Endothelial cell of umbilical vein (primary cell): Measurements from ENCODE around the gene NLRP8. TPM values are rescaled to one million over a fixed set of nuclear protein-coding genes. Genes with fewer than 3 reads are reported as not detected.

Source experiments
- BruUV-seq: library from RNA; stranded (reverse); fragments of 400-500 nt; replicated peaks from 2 replicates; lab custom pipeline; 2021; lab: Mats Ljungman, UMichigan
- CTCF ChIA-PET: fragments of 300-600, 350-600 bp; sonication (Branson Sonifier 250); formaldehyde crosslinking; loops from one replicate; lab custom pipeline; 2021; ENCODE audit warnings: antibody characterized with exemption, inconsistent platforms; lab: Charles Lee
- POLR2A ChIA-PET: fragments of 300-600, 350-600 bp; sonication (Branson Sonifier 250); formaldehyde crosslinking; loops from one replicate; lab custom pipeline; 2021; ENCODE audit warnings: antibody characterized with exemption, inconsistent platforms; lab: Charles Lee
- DNase-seq: peaks from one replicate; pipeline ENCODE4 v3.0.0-alpha.2; 2011; ENCODE audit warnings: low read depth, low spot score
- FAIRE-seq: peaks from 2 replicates; lab custom pipeline; 2011; peaks lifted over from hg19 to GRCh38; lab: Jason Lieb, UNC
- H2AFZ ChIP-seq: 2 replicates; pipeline ENCODE4 v1.6.0; 2012; ENCODE audit warnings: low read depth, low read length, control low read depth, inconsistent platforms
- H3K27ac ChIP-seq: 2 replicates; pipeline ENCODE4 v1.5.1; 2011; ENCODE audit warnings: low read depth, mild to moderate bottlenecking, control low read depth, low read length, moderate library complexity; ENCODE audit not compliant: insufficient read depth
- H3K27me3 ChIP-seq, 2 experiments: 2 replicates each; pipeline versions ENCODE4 v1.6.0 to v1.6.1; 2011; ENCODE audit warnings: low read length in 2 of 2, mixed read lengths in 1 of 2; ENCODE audit not compliant: control insufficient read depth in 2 of 2, insufficient read depth in 2 of 2
- H3K36me3 ChIP-seq, 2 experiments: 2 replicates in 1 of 2; 3 replicates in 1 of 2; pipeline ENCODE4 v1.5.1; 2011; ENCODE audit warnings: low read length in 2 of 2, mild to moderate bottlenecking in 1 of 2, moderate library complexity in 1 of 2; ENCODE audit not compliant: control insufficient read depth in 2 of 2, insufficient read depth in 2 of 2; ENCODE audit errors: extremely low read depth in 1 of 2
- H3K4me1 ChIP-seq: 3 replicates; pipeline ENCODE4 v1.5.1; 2011; ENCODE audit warnings: mild to moderate bottlenecking, low read length; ENCODE audit not compliant: control insufficient read depth, insufficient read depth; ENCODE audit errors: extremely low read depth
- H3K4me2 ChIP-seq: 2 replicates; pipeline ENCODE4 v1.6.1; 2011; ENCODE audit warnings: low read length, control low read depth, mixed read lengths; ENCODE audit not compliant: insufficient read depth
- H3K4me3 ChIP-seq, 3 experiments: fragments of 200-600 bp in 1 of 3; sonication (generic), shearing (Covaris generic) in 1 of 3; replicated peaks in 1 of 3; 2 replicates each; pipeline ENCODE4 v1.5.1; 2011 to 2016; ENCODE audit warnings: control low read depth in 3 of 3, low read length in 3 of 3, mild to moderate bottlenecking in 2 of 3, inconsistent platforms in 1 of 3, low read depth in 1 of 3, moderate library complexity in 1 of 3; ENCODE audit not compliant: insufficient read depth in 1 of 3
- H3K79me2 ChIP-seq: 2 replicates; pipeline ENCODE4 v1.6.0; 2012; ENCODE audit warnings: low read length, inconsistent platforms; ENCODE audit not compliant: control insufficient read depth, insufficient read depth
- H3K9ac ChIP-seq: replicated peaks from 2 replicates; pipeline ENCODE3; 2011; ENCODE audit warnings: low read length, control low read depth; ENCODE audit not compliant: insufficient read depth; ENCODE audit errors: extremely low read depth
- H3K9me1 ChIP-seq: replicated peaks from 3 replicates; pipeline ENCODE4 v1.6.0; 2011; ENCODE audit warnings: mild to moderate bottlenecking, low read length; ENCODE audit not compliant: control insufficient read depth, insufficient read depth; ENCODE audit errors: extremely low read depth
- H3K9me3 ChIP-seq: replicated peaks from 2 replicates; pipeline ENCODE4 v1.5.1; 2012; ENCODE audit warnings: low read length, inconsistent platforms; ENCODE audit not compliant: control insufficient read depth, insufficient read depth
- H4K20me1 ChIP-seq: replicated peaks from 2 replicates; pipeline ENCODE3; 2011; ENCODE audit warnings: mild to moderate bottlenecking, low read length; ENCODE audit not compliant: control insufficient read depth, insufficient read depth; ENCODE audit errors: extremely low read depth
- EZH2 ChIP-seq: IDR thresholded peaks from 2 replicates; pipeline ENCODE4 v1.6.1; 2012; ENCODE audit warnings: borderline replicate concordance, low read depth, mild to moderate bottlenecking, moderate library complexity, low read length, inconsistent platforms; ENCODE audit not compliant: severe bottlenecking
- FOS ChIP-seq: IDR thresholded peaks from 2 replicates; pipeline ENCODE4 v1.6.1; 2011; ENCODE audit warnings: mild to moderate bottlenecking, low read length, moderate library complexity, borderline replicate concordance; ENCODE audit not compliant: insufficient read depth
- MYC ChIP-seq: IDR thresholded peaks from one replicate; pipeline ENCODE4 v1.6.1; 2011; ENCODE audit warnings: mild to moderate bottlenecking, low read depth, low read length
- dilution Hi-C: fragments of 300-500 bp; cut with MboI; formaldehyde crosslinking; loops from one replicate; pipeline ENCODE4 v1.15.0; 2019; ENCODE audit warnings: low sequenced_read_pairs; ENCODE audit not compliant: extremely low pct_ligation_motif_present
- intact Hi-C: fragments of 100-400 bp; cut with micrococcal nuclease; formaldehyde crosslinking; loops from one replicate; pipeline ENCODE4 v1.10.0; 2022
- polyA plus RNA-seq, 4 experiments: library from polyadenylated mRNA; depleted of rRNA in 3 of 4; stranded (reverse) in 3 of 4; unstranded in 1 of 4; fragments of >200 nt; gene quantifications; 2 replicates each; pipeline versions ENCODE4 v1.2.1 to v1.2.3, GENCODE V29; 2011 to 2012; ENCODE audit warnings: missing spikeins in 1 of 4
- total RNA-seq: library from RNA; stranded (reverse); gene quantifications from 2 replicates; pipeline ENCODE4 v1.2.3, GENCODE V29; 2021

Gene NLRP8
- total and polyA plus RNA-seq, 2 donors (not counting 3 experiments of a cell fraction or from before 2014, with no cell fraction given) = not detected

GRCh38 chr19:55913643-55914268 is 33.9 kb upstream of the NLRP8 start:
- no peaks in the 10 kb centered on the region for H3K79me2 ChIP-seq
- H3K9me1 ChIP-seq = no peaks in the 10 kb centered on the region
- H3K27ac ChIP-seq = no peak overlapping the region
- H3K4me1 ChIP-seq = no peaks in the 10 kb centered on the region
- no peak overlapping the region for H3K4me2 ChIP-seq
- H2AFZ ChIP-seq = no peak overlapping the region
- H3K9ac ChIP-seq = no peak overlapping the region
- H3K9me3 ChIP-seq = peaks cover 6% of the 10 kb centered on the region
- ChIA-PET POLR2A (no interaction called here), CTCF (no interaction called here)
- DNase-seq (no peak), FAIRE-seq (no peak)
- no peak overlapping the region for H3K4me3 ChIP-seq
- dilution Hi-C loops = no loop called here
- TF ChIP-seq MYC (no peak), FOS (no peak)
- no TSS peak for BruUV-seq
- intact Hi-C loops = no loop called here
- H3K27me3 ChIP-seq = no peaks in the 10 kb centered on the region
- H4K20me1 ChIP-seq = no peaks in the 10 kb centered on the region
- no peaks in the 10 kb centered on the region for H3K36me3 ChIP-seq

GRCh38 chr19:55923556-55923955 is 24.1 kb upstream of the NLRP8 start:
- no peak for TF ChIP-seq EZH2
- CTCF ChIA-PET = no interaction called here
- peaks cover 2% of the 10 kb centered on the region for H3K9me3 ChIP-seq
- no peaks in the 10 kb centered on the region for H3K27me3 ChIP-seq
- dilution Hi-C loops = no loop called here
- FAIRE-seq (no peak), DNase-seq (no peak)
- no peak overlapping the region for H3K9ac ChIP-seq
- no peaks in the 10 kb centered on the region for H3K36me3 ChIP-seq
- no peak overlapping the region for H3K4me2 ChIP-seq
- no peaks in the 10 kb centered on the region for H4K20me1 ChIP-seq
- no peak overlapping the region for H3K27ac ChIP-seq
- no peak overlapping the region for H2AFZ ChIP-seq
- intact Hi-C loops = no loop called here
- POLR2A ChIA-PET = no interaction called here
- no peak overlapping the region for H3K4me3 ChIP-seq
- no peaks in the 10 kb centered on the region for H3K4me1 ChIP-seq
- no peaks in the 10 kb centered on the region for H3K79me2 ChIP-seq
- H3K9me1 ChIP-seq = no peaks in the 10 kb centered on the region
- BruUV-seq = no TSS peak
